CD14-positive monocyte (primary cell): ENCODE measurements around the gene FAM76A. TPM values are rescaled to one million over a fixed set of nuclear protein-coding genes. Genes with fewer than 3 reads are reported as not detected.

Experiments
- DNase-seq, 3 donors: peaks; one replicate each; pipeline ENCODE4 v3.0.0-alpha.2; 2011 to 2022
- H2AFZ ChIP-seq: 2 replicates; pipeline ENCODE4 v1.6.0; 2012; ENCODE audit warnings: mild to moderate bottlenecking, low read depth, low read length, inconsistent platforms; ENCODE audit not compliant: insufficient read depth, poor library complexity, severe bottlenecking
- H3K27ac ChIP-seq, 2 donors: 1 replicate in 1 of 2; 2 replicates in 1 of 2; pipeline ENCODE4 v1.5.1; 2012 to 2013; ENCODE audit warnings: low read length in 2 of 2, control low read depth in 1 of 2, inconsistent platforms in 1 of 2, low read depth in 1 of 2, mild to moderate bottlenecking in 1 of 2
- H3K27me3 ChIP-seq, 2 donors: one replicate each; pipeline versions ENCODE4 v1.6.0 to v1.6.1; 2011 to 2013; ENCODE audit warnings: low read length in 2 of 2; ENCODE audit not compliant: control insufficient read depth in 2 of 2, insufficient read depth in 2 of 2
- H3K36me3 ChIP-seq, 2 donors: replicated peaks in 1 of 2; 1 replicate in 1 of 2; 2 replicates in 1 of 2; pipeline versions ENCODE4 v1.5.1 to v1.6.1; 2012 to 2013; ENCODE audit warnings: low read length in 2 of 2, control low read depth in 1 of 2, inconsistent platforms in 1 of 2, mild to moderate bottlenecking in 1 of 2; ENCODE audit not compliant: insufficient read depth in 2 of 2, control insufficient read depth in 1 of 2
- H3K4me1 ChIP-seq, 2 donors: 1 replicate in 1 of 2; 2 replicates in 1 of 2; pipeline versions ENCODE4 v1.5.1 to v1.6.1; 2012 to 2013; ENCODE audit warnings: low read length in 2 of 2, control low read depth in 1 of 2, inconsistent platforms in 1 of 2, mild to moderate bottlenecking in 1 of 2, moderate library complexity in 1 of 2; ENCODE audit not compliant: insufficient read depth in 2 of 2, control insufficient read depth in 1 of 2
- H3K4me2 ChIP-seq: replicated peaks from 2 replicates; pipeline ENCODE3; 2012; ENCODE audit warnings: low read length, moderate library complexity, mild to moderate bottlenecking; ENCODE audit not compliant: poor library complexity, severe bottlenecking; ENCODE audit errors: extremely low read depth
- H3K4me3 ChIP-seq, 3 experiments: fragments of 200-600 bp in 1 of 3; sonication (generic) in 1 of 3; replicated peaks in 1 of 3; 1 replicate in 2 of 3; 2 replicates in 1 of 3; pipeline ENCODE4 v1.5.1; 2011 to 2013; ENCODE audit warnings: low read length in 3 of 3, mild to moderate bottlenecking in 3 of 3, control low read depth in 2 of 3, low read depth in 2 of 3, inconsistent platforms in 1 of 3, moderate library complexity in 1 of 3
- H3K79me2 ChIP-seq: 2 replicates; pipeline ENCODE4 v1.6.0; 2012; ENCODE audit warnings: mild to moderate bottlenecking, control low read depth, inconsistent platforms, low read length, moderate library complexity; ENCODE audit not compliant: insufficient read depth
- H3K9ac ChIP-seq: 2 replicates; pipeline ENCODE4 v1.6.0; 2017; ENCODE audit warnings: low read length, mild to moderate bottlenecking; ENCODE audit not compliant: insufficient read depth, poor library complexity, severe bottlenecking
- H3K9me3 ChIP-seq, 2 donors: replicated peaks in 1 of 2; 1 replicate in 1 of 2; 2 replicates in 1 of 2; pipeline versions ENCODE4 v1.5.1 to v1.6.1; 2012 to 2013; ENCODE audit warnings: low read length in 2 of 2, control low read depth in 1 of 2; ENCODE audit not compliant: control insufficient read depth in 1 of 2, insufficient read depth in 1 of 2
- H4K20me1 ChIP-seq: 2 replicates; pipeline ENCODE4 v1.6.0; 2012; ENCODE audit warnings: mild to moderate bottlenecking, low read length, control low read depth, moderate library complexity; ENCODE audit not compliant: insufficient read depth
- H3K27ac Mint-ChIP-seq, 7 donors: one replicate each; pipeline ENCODE4 v1.8.0; 2020; ENCODE audit warnings: mild to moderate bottlenecking in 7 of 7, mixed read lengths in 7 of 7, moderate library complexity in 6 of 7, inconsistent platforms in 2 of 7
- H3K27me3 Mint-ChIP-seq, 3 donors: one replicate each; pipeline ENCODE4 v1.8.0; 2021 to 2022; ENCODE audit warnings: low read depth in 3 of 3, mild to moderate bottlenecking in 3 of 3, mixed read lengths in 3 of 3, moderate library complexity in 3 of 3, inconsistent platforms in 1 of 3
- H3K36me3 Mint-ChIP-seq, 2 donors: one replicate each; pipeline ENCODE4 v1.8.0; 2020; ENCODE audit warnings: mixed read lengths in 2 of 2, inconsistent platforms in 1 of 2, mild to moderate bottlenecking in 1 of 2
- H3K4me1 Mint-ChIP-seq: one replicate; pipeline ENCODE4 v1.8.0; 2020; ENCODE audit warnings: mild to moderate bottlenecking, mixed read lengths
- H3K4me3 Mint-ChIP-seq, 2 donors: one replicate each; pipeline ENCODE4 v1.8.0; 2020; ENCODE audit warnings: mild to moderate bottlenecking in 2 of 2, mixed read lengths in 2 of 2, moderate library complexity in 1 of 2
- H3K9me3 Mint-ChIP-seq, 7 donors: one replicate each; pipeline ENCODE4 v1.8.0; 2020 to 2022; ENCODE audit warnings: mixed read lengths in 7 of 7, mild to moderate bottlenecking in 6 of 7, moderate library complexity in 6 of 7, inconsistent platforms in 2 of 7
- CTCF ChIP-seq: fragments of 200-600 bp; IDR thresholded peaks from one replicate; pipeline ENCODE4 v1.8.0; 2022; ENCODE audit warnings: antibody characterized with exemption, mild to moderate bottlenecking
- WGBS: methylation state at CpG from one replicate; pipeline ENCODE4 v1.1.5; 2013; ENCODE audit warnings: missing lambda C conversion rate; ENCODE audit not compliant: insufficient coverage; 5-methylcytosine and 5-hydroxymethylcytosine counted together
- intact Hi-C, 2 donors: fragments of 100-400 bp; cut with micrococcal nuclease; formaldehyde crosslinking; loops; one replicate each; pipeline versions ENCODE4 v1.15.0 to v1.15.1; 2023
- polyA plus RNA-seq, 3 donors: library from polyadenylated mRNA; depleted of rRNA in 1 of 3; unstranded in 2 of 3; stranded (reverse) in 1 of 3; fragments of 300-500 nt in 2 of 3; fragments of >200 nt in 1 of 3; fragmentation: Illumina TruSeq in 2 of 3; gene quantifications; 1 replicate in 2 of 3; 2 replicates in 1 of 3; pipeline ENCODE4 v1.2.3, GENCODE V29; 2012 to 2021

The FAM76A gene
- polyA plus RNA-seq, 3 donors: 9.1 to 10.9 (median 10.3) TPM

GRCh38 chr1:27760426-27760825 lies 34.7 kb downstream of the FAM76A start:
- no peaks in the 10 kb centered on the region for H3K27me3 Mint-ChIP-seq
- H3K4me1 ChIP-seq: no peaks in the 10 kb centered on the region
- H3K9ac ChIP-seq: no peak overlapping the region
- no peak overlapping the region for H3K4me3 ChIP-seq
- DNase-seq: no peak
- H3K27ac Mint-ChIP-seq: peak overlapping the region in 3 of 7 donors; percentile 3 to 71 (median 40)
- WGBS: 100% methylated on average over 1 of the region's 3 CpGs
- H3K79me2 ChIP-seq: no peaks in the 10 kb centered on the region
- H3K36me3 ChIP-seq: peaks cover 39 to 58% of the 10 kb centered on the region in 2 donors
- H3K4me3 Mint-ChIP-seq: no peak overlapping the region
- H4K20me1 ChIP-seq: no peaks in the 10 kb centered on the region
- H3K36me3 Mint-ChIP-seq: peaks cover 42 to 62% of the 10 kb centered on the region in 2 donors
- no peak overlapping the region for H3K4me2 ChIP-seq
- H3K27ac ChIP-seq: no peak overlapping the region
- H2AFZ ChIP-seq: no peak overlapping the region
- no peaks in the 10 kb centered on the region for H3K4me1 Mint-ChIP-seq
- no peak for TF ChIP-seq CTCF
- no peaks in the 10 kb centered on the region for H3K9me3 Mint-ChIP-seq
- no peaks in the 10 kb centered on the region for H3K9me3 ChIP-seq
- no peaks in the 10 kb centered on the region for H3K27me3 ChIP-seq
- intact Hi-C loops: no loop called here

GRCh38 chr1:27762033-27762432 lies 36.3 kb downstream of the FAM76A start:
- Histone ChIP-seq H3K27me3 (no peaks in the 10 kb centered on the region), H3K4me1 (no peaks in the 10 kb centered on the region), H3K4me2 (no peak overlapping the region), H4K20me1 (no peaks in the 10 kb centered on the region), H3K9me3 (no peaks in the 10 kb centered on the region), H3K79me2 (no peaks in the 10 kb centered on the region), H3K36me3 (peaks cover 24 to 43% of the 10 kb centered on the region in 2 donors), H3K27ac (no peak overlapping the region), H3K9ac (no peak overlapping the region), H2AFZ (no peak overlapping the region), H3K4me3 (no peak overlapping the region)
- no peak for TF ChIP-seq CTCF
- Mint-ChIP-seq H3K27me3 (no peaks in the 10 kb centered on the region), H3K9me3 (no peaks in the 10 kb centered on the region), H3K4me1 (no peaks in the 10 kb centered on the region), H3K36me3 (peaks cover 29 to 47% of the 10 kb centered on the region in 2 donors), H3K4me3 (no peak overlapping the region), H3K27ac (no peak overlapping the region)
- WGBS: no CpG with 5 or more reads among the region's 1 CpG
- DNase-seq: no peak
- intact Hi-C loops: no loop called here
